Upper lobe of left lung (tissue), 6 donors: ENCODE results near the gene HNRNPM. TPM values are rescaled to one million over a fixed set of nuclear protein-coding genes. Genes with fewer than 3 reads are reported as not detected.

ENCODE experiments used
- ATAC-seq, 2 donors: fragments of 200-7000 bp; cut with Tn5 transposase; one replicate each; pipeline ENCODE4 v1.9.1; 2022; ENCODE audit warnings: mild to moderate bottlenecking in 2 of 2, moderate library complexity in 2 of 2; ENCODE audit not compliant: low FRiP score in 2 of 2
- DNase-seq, 2 donors: peaks; one replicate each; pipeline ENCODE4 v3.0.0-alpha.2; 2019 to 2020
- H3K27ac ChIP-seq, 4 donors: fragments of 200-600 bp; sonication (generic); one replicate each; pipeline ENCODE4 v1.5.1; 2016 to 2019
- H3K27me3 ChIP-seq, 4 donors: fragments of 200-600 bp; sonication (generic); one replicate each; pipeline ENCODE4 v1.5.1; 2017 to 2019
- H3K36me3 ChIP-seq, 4 donors: fragments of 200-600 bp; sonication (generic); one replicate each; pipeline ENCODE4 v1.5.1; 2016 to 2019
- H3K4me1 ChIP-seq, 4 donors: fragments of 200-600 bp; sonication (generic); one replicate each; pipeline ENCODE4 v1.5.1; 2018 to 2019
- H3K4me3 ChIP-seq, 4 donors: fragments of 200-600 bp; sonication (generic); one replicate each; pipeline ENCODE4 v1.5.1; 2017 to 2019; ENCODE audit warnings: mild to moderate bottlenecking in 2 of 4, moderate library complexity in 1 of 4
- H3K9me3 ChIP-seq, 4 donors: fragments of 200-600 bp; sonication (generic); one replicate each; pipeline ENCODE4 v1.5.1; 2018 to 2019
- CTCF ChIP-seq, 6 experiments: fragments of 450-650 bp in 4 of 6; fragments of 200-600 bp in 2 of 6; sonication (generic) in 2 of 6; IDR thresholded peaks; one replicate each; pipeline ENCODE4 v1.5.1; 2016 to 2019; ENCODE audit warnings: antibody characterized with exemption in 6 of 6
- EP300 ChIP-seq, 4 donors: sonication (generic); formaldehyde crosslinking; IDR thresholded peaks; one replicate each; pipeline ENCODE4 v1.5.1; 2017; ENCODE audit warnings: antibody characterized with exemption in 4 of 4, control low read depth in 2 of 4
- POLR2A ChIP-seq, 4 donors: fragments of 450-650 bp; IDR thresholded peaks; one replicate each; pipeline ENCODE4 v1.5.1; 2016 to 2017; ENCODE audit warnings: antibody characterized with exemption in 4 of 4, mild to moderate bottlenecking in 2 of 4
- POLR2AphosphoS5 ChIP-seq, 2 donors: sonication (generic); formaldehyde crosslinking; IDR thresholded peaks; one replicate each; pipeline ENCODE4 v1.5.1; 2017; ENCODE audit warnings: antibody characterized with exemption in 2 of 2
- WGBS, 2 donors: methylation state at CpG; one replicate each; pipeline ENCODE4 v1.1.5; 2017 to 2018; 5-methylcytosine and 5-hydroxymethylcytosine counted together
- total RNA-seq, 6 donors: library from RNA; depleted of rRNA in 4 of 6; stranded (reverse); fragments of >200 nt in 4 of 6; gene quantifications; one replicate each; pipeline versions ENCODE4 v1.1.0 to v1.2.1, GENCODE V29; 2016 to 2021
- donor health status: DM: no; HTN: no; CAD: no; lungs with moderate emphysema.
- donor health status: DM: no; HTN: yes; CAD: no; lungs with severe emphysema.

Gene HNRNPM
- total RNA-seq, 6 donors from 2014 or later: 95.2 to 188 (median 149) TPM

GRCh38 chr19:8468124-8468523, 23.3 kb downstream of the HNRNPM start:
- peaks cover 50 to 99% (median 76%) of the 10 kb centered on the region in 4 donors for H3K36me3 ChIP-seq
- H3K9me3 ChIP-seq: no peaks in the 10 kb centered on the region
- no peaks in the 10 kb centered on the region for H3K27me3 ChIP-seq
- no peak for TF ChIP-seq POLR2AphosphoS5 (IDR thresholded peaks at IDR 0.05)
- TF ChIP-seq EP300 (IDR thresholded peaks at IDR 0.05): no peak
- TF ChIP-seq CTCF (IDR thresholded peaks at IDR 0.05): no peak
- no peak for TF ChIP-seq POLR2A (IDR thresholded peaks at IDR 0.05)
- peaks cover 0 to 17% (median 8%) of the 10 kb centered on the region in 4 donors for H3K4me1 ChIP-seq
- no peak overlapping the region for H3K27ac ChIP-seq
- ATAC-seq (no peak), DNase-seq (no peak)
- no peak overlapping the region for H3K4me3 ChIP-seq
- WGBS, 2 donors: 73 to 77% methylated on average over 3 of the region's 3 CpGs

GRCh38 chr19:8468761-8469373, 24.1 kb downstream of the HNRNPM start:
- Histone ChIP-seq H3K36me3 (peaks cover 49 to 100% (median 77%) of the 10 kb centered on the region in 4 donors), H3K4me3 (no peak overlapping the region), H3K9me3 (no peaks in the 10 kb centered on the region), H3K27ac (no peak overlapping the region), H3K4me1 (peaks cover 0 to 10% (median 5%) of the 10 kb centered on the region in 4 donors), H3K27me3 (no peaks in the 10 kb centered on the region)
- DNase-seq: no peak
- WGBS, 2 donors: 77 to 91% methylated on average over 8 of the region's 8 CpGs
- no peak for TF ChIP-seq CTCF (IDR thresholded peaks at IDR 0.05)
- no peak for TF ChIP-seq EP300 (IDR thresholded peaks at IDR 0.05)
- no peak for TF ChIP-seq POLR2AphosphoS5 (IDR thresholded peaks at IDR 0.05)
- no peak for TF ChIP-seq POLR2A (IDR thresholded peaks at IDR 0.05)
- no peak for ATAC-seq

GRCh38 chr19:8469613-8470368, 25.0 kb downstream of the HNRNPM start:
- Histone ChIP-seq H3K27me3 (no peaks in the 10 kb centered on the region), H3K4me1 (peaks cover 0 to 11% (median 5%) of the 10 kb centered on the region in 4 donors), H3K27ac (peak overlapping the region in 1 of 4 donors; percentile 11), H3K36me3 (peaks cover 48 to 100% (median 76%) of the 10 kb centered on the region in 4 donors), H3K4me3 (no peak overlapping the region), H3K9me3 (no peaks in the 10 kb centered on the region)
- DNase-seq (no peak), ATAC-seq (peak in 1 of 2 donors; percentile 30)
- TF ChIP-seq POLR2AphosphoS5 (IDR thresholded peaks at IDR 0.05) (no peak), EP300 (IDR thresholded peaks at IDR 0.05) (no peak), POLR2A (IDR thresholded peaks at IDR 0.05) (no peak), CTCF (IDR thresholded peaks at IDR 0.05) (no peak)
- 87 to 89% methylated on average over 12 to 13 of the region's 13 CpGs for WGBS, 2 donors

- TF ChIP-seq EP300 (IDR thresholded peaks at IDR 0.05) (no peak), POLR2A (IDR thresholded peaks at IDR 0.05) (no peak), CTCF (IDR thresholded peaks at IDR 0.05) (no peak), POLR2AphosphoS5 (IDR thresholded peaks at IDR 0.05) (no peak)
- ATAC-seq (peak in 1 of 2 donors; percentile 45), DNase-seq (peak in 1 of 2 donors; percentile 18)
- WGBS, 2 donors: 63 to 71% methylated on average over 6 of the region's 6 CpGs
- Histone ChIP-seq H3K27ac (peak overlapping the region in 2 of 4 donors; percentile 1 to 32), H3K4me1 (peaks cover 0 to 27% (median 20%) of the 10 kb centered on the region in 4 donors), H3K4me3 (no peak overlapping the region), H3K36me3 (peaks cover 35 to 97% (median 68%) of the 10 kb centered on the region in 4 donors), H3K9me3 (no peaks in the 10 kb centered on the region), H3K27me3 (no peaks in the 10 kb centered on the region)
Measured at GRCh38 chr19:8473648-8474476, 29.1 kb downstream of the HNRNPM start.
